Activated B cell treated with CpG ODN at 0.5 μM for 24 hours (primary cell): ENCODE data around the gene ZRANB3. TPM values are rescaled to one million over a fixed set of nuclear protein-coding genes. Genes with fewer than 3 reads are reported as not detected.
"Not testable (repeated sequence)": the region's sequence is repeated elsewhere in the genome, so short reads cannot be mapped to it uniquely, and the experiment has no call there.

Experiments used
- ATAC-seq: fragments of 200-7000 bp; cut with Tn5 transposase; one replicate; pipeline ENCODE4 v1.10.0; 2021; ENCODE audit warnings: low read depth, mild to moderate bottlenecking, moderate library complexity
- CTCF ChIA-PET: fragments of 350-600 bp; sonication (Branson Sonifier 250); formaldehyde crosslinking; loops from one replicate; lab custom pipeline; 2021; ENCODE audit warnings: antibody characterized with exemption; lab: Charles Lee
- POLR2A ChIA-PET: fragments of 350-600 bp; sonication (Branson Sonifier 250); formaldehyde crosslinking; loops from one replicate; lab custom pipeline; 2021; ENCODE audit warnings: antibody characterized with exemption; lab: Charles Lee
- DNase-seq: peaks from one replicate; pipeline ENCODE4 v3.0.0; 2022
- H3K27ac Mint-ChIP-seq: one replicate; pipeline ENCODE4 v1.8.0; 2020; ENCODE audit warnings: mixed read lengths
- H3K27me3 Mint-ChIP-seq: one replicate; pipeline ENCODE4 v1.8.0; 2021; ENCODE audit warnings: mixed read lengths
- H3K36me3 Mint-ChIP-seq: one replicate; pipeline ENCODE4 v1.8.0; 2021; ENCODE audit warnings: low read depth, mixed read lengths
- H3K4me1 Mint-ChIP-seq: one replicate; pipeline ENCODE4 v1.8.0; 2021; ENCODE audit warnings: mixed read lengths
- H3K4me3 Mint-ChIP-seq: one replicate; pipeline ENCODE4 v1.8.0; 2020; ENCODE audit warnings: mild to moderate bottlenecking, mixed read lengths
- H3K9me3 Mint-ChIP-seq: one replicate; pipeline ENCODE4 v1.8.0; 2020; ENCODE audit warnings: mixed read lengths
- CTCF ChIP-seq: fragments of 200-600 bp; IDR thresholded peaks from one replicate; pipeline ENCODE4 v1.8.0; 2022; ENCODE audit warnings: antibody characterized with exemption, mild to moderate bottlenecking
- intact Hi-C: fragments of 100-400 bp; cut with micrococcal nuclease; formaldehyde crosslinking; loops from one replicate; pipeline ENCODE4 v1.15.1; 2024
- total RNA-seq: library from RNA; stranded (reverse); gene quantifications from 2 replicates; pipeline ENCODE4 v1.2.3, GENCODE V29; 2022

ZRANB3 gene
- total RNA-seq, 1 donor from 2014 or later, result 14.4 TPM

GRCh38 chr2:135094508-135094907 is 436.5 kb downstream of the ZRANB3 start:
- Mint-ChIP-seq H3K4me1 (no peaks in the 10 kb centered on the region), H3K9me3 (no peaks in the 10 kb centered on the region), H3K27me3 (no peaks in the 10 kb centered on the region), H3K4me3 (no peak overlapping the region), H3K27ac (no peak overlapping the region), H3K36me3 (peaks cover 67% of the 10 kb centered on the region)
- intact Hi-C loops, result no loop called here
- ATAC-seq, result no peak
- ChIA-PET POLR2A (no interaction called here), CTCF (no interaction called here)
- TF ChIP-seq CTCF, result no peak
- DNase-seq, result no peak

- DNase-seq (no peak), ATAC-seq (no peak)
- no peaks in the 10 kb centered on the region for H3K27me3 Mint-ChIP-seq
- TF ChIP-seq CTCF, result no peak
- no peak overlapping the region for H3K27ac Mint-ChIP-seq
- H3K4me1 Mint-ChIP-seq, result no peaks in the 10 kb centered on the region
- POLR2A ChIA-PET, result no interaction called here
- intact Hi-C loops, result no loop called here
- peaks cover 70% of the 10 kb centered on the region for H3K36me3 Mint-ChIP-seq
- no peaks in the 10 kb centered on the region for H3K9me3 Mint-ChIP-seq
- H3K4me3 Mint-ChIP-seq, result no peak overlapping the region
- CTCF ChIA-PET, result no interaction called here
These were observed 437.2 kb downstream of the ZRANB3 start for GRCh38 chr2:135093670-135094330.

- ATAC-seq, result no peak
- H3K4me1 Mint-ChIP-seq, result no peaks in the 10 kb centered on the region
- no peaks in the 10 kb centered on the region for H3K9me3 Mint-ChIP-seq
- DNase-seq, result no peak
- no peaks in the 10 kb centered on the region for H3K27me3 Mint-ChIP-seq
- ChIA-PET POLR2A (no interaction called here), CTCF (no interaction called here)
- intact Hi-C loops, result no loop called here
- no peak overlapping the region for H3K27ac Mint-ChIP-seq
- no peak for TF ChIP-seq CTCF
- peaks cover 72% of the 10 kb centered on the region for H3K36me3 Mint-ChIP-seq
- no peak overlapping the region for H3K4me3 Mint-ChIP-seq
These were observed 437.8 kb downstream of the ZRANB3 start for GRCh38 chr2:135093193-135093592.

- DNase-seq (no peak), ATAC-seq (no peak)
- intact Hi-C loops, result no loop called here
- CTCF ChIA-PET, result no interaction called here
- TF ChIP-seq CTCF, result no peak
- peaks cover 73% of the 10 kb centered on the region for H3K36me3 Mint-ChIP-seq
- no peak overlapping the region for H3K27ac Mint-ChIP-seq
- no peaks in the 10 kb centered on the region for H3K27me3 Mint-ChIP-seq
- no peaks in the 10 kb centered on the region for H3K9me3 Mint-ChIP-seq
- POLR2A ChIA-PET, result no interaction called here
- no peak overlapping the region for H3K4me3 Mint-ChIP-seq
- H3K4me1 Mint-ChIP-seq, result peaks cover 4% of the 10 kb centered on the region
These were observed 439.3 kb downstream of the ZRANB3 start for GRCh38 chr2:135091681-135092080.

GRCh38 chr2:135089597-135089996 is 441.4 kb downstream of the ZRANB3 start:
- H3K9me3 Mint-ChIP-seq, H3K27me3 Mint-ChIP-seq, H3K27ac Mint-ChIP-seq, POLR2A ChIA-PET, DNase-seq, H3K4me3 Mint-ChIP-seq, intact Hi-C loops, CTCF ChIA-PET, ATAC-seq: not testable (repeated sequence)
- Mint-ChIP-seq H3K36me3 (peaks cover 71% of the 10 kb centered on the region), H3K4me1 (peaks cover 20% of the 10 kb centered on the region)

Other genes with a start within 250 kb of the ZRANB3 start
- 49.8 and 54.8 TPM in 2 replicates for gene R3HDM1, start 266 bp upstream of the ZRANB3 start, total RNA-seq
- 87.8 and 107 TPM in 2 replicates for gene UBXN4, start 210.6 kb upstream of the ZRANB3 start, total RNA-seq